HL-60 (cell line): ENCODE measurements around the gene TENM4.

ENCODE experiments used
- DNase-seq, 2 experiments: peaks; one replicate each; pipeline ENCODE4 v3.0.0-alpha.2; 2010 to 2020; ENCODE audit warnings: low read depth in 1 of 2, low spot score in 1 of 2
- H3K27ac ChIP-seq: fragments of 250-450 bp; sonication (Bioruptor Pico); replicated peaks from 2 replicates; pipeline ENCODE4 v1.5.1; 2020; ENCODE audit warnings: mild to moderate bottlenecking, moderate library complexity
- H3K27me3 ChIP-seq: fragments of 250-450 bp; sonication (Bioruptor Pico); 2 replicates; pipeline ENCODE4 v1.5.1; 2021; ENCODE audit warnings: mild to moderate bottlenecking, moderate library complexity; ENCODE audit not compliant: insufficient read depth, poor library complexity, severe bottlenecking
- H3K4me3 ChIP-seq: replicated peaks from 2 replicates; pipeline ENCODE4 v1.5.1; 2011; ENCODE audit warnings: mild to moderate bottlenecking, control low read depth, low read length; ENCODE audit not compliant: insufficient read depth
- GABPA ChIP-seq: IDR thresholded peaks from 2 replicates; pipeline ENCODE4 v1.6.1; 2012; ENCODE audit warnings: low read depth
- POLR2AphosphoS5 ChIP-seq: IDR thresholded peaks from 2 replicates; pipeline ENCODE4 v1.6.1; 2012; ENCODE audit warnings: low read depth
- SPI1 ChIP-seq: IDR thresholded peaks from 2 replicates; pipeline ENCODE4 v1.6.1; 2012; ENCODE audit warnings: low read depth, mild to moderate bottlenecking, borderline replicate concordance
- TF ChIP-seq, protein P1 (sequence below): IDR thresholded peaks from one replicate; pipeline ENCODE4 v1.5.1; 2011; ENCODE audit warnings: low read length, control low read depth, inconsistent platforms; ENCODE audit not compliant: insufficient read depth
- TF ChIP-seq, protein P2 (sequence below): IDR thresholded peaks from 2 replicates; pipeline ENCODE4 v1.6.1; 2012; ENCODE audit warnings: low read depth; ENCODE audit not compliant: insufficient replicate concordance

TENM4 gene

DNA sequence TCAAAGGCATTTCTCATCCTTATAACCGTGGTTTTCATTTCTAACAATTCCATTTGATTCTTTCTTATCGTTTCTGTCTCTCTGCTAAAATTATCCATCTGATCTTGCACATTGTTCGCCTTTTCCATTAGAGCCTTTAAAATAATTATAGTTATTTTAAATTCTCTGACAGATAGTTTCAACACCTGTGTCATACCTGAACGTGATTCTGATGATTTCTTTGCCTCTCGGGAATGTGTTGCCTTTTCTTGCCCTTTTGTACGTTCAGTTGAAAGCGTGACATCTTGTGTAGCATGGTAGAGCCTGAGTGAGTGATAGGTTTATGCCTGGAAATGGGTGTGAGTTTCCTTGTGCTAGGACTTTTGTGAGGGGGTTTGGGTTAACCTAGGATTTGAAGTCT, 744.7 kb downstream of the TENM4 start:
- H3K4me3 ChIP-seq = no peak overlapping the region
- TF ChIP-seq, protein P1, sequence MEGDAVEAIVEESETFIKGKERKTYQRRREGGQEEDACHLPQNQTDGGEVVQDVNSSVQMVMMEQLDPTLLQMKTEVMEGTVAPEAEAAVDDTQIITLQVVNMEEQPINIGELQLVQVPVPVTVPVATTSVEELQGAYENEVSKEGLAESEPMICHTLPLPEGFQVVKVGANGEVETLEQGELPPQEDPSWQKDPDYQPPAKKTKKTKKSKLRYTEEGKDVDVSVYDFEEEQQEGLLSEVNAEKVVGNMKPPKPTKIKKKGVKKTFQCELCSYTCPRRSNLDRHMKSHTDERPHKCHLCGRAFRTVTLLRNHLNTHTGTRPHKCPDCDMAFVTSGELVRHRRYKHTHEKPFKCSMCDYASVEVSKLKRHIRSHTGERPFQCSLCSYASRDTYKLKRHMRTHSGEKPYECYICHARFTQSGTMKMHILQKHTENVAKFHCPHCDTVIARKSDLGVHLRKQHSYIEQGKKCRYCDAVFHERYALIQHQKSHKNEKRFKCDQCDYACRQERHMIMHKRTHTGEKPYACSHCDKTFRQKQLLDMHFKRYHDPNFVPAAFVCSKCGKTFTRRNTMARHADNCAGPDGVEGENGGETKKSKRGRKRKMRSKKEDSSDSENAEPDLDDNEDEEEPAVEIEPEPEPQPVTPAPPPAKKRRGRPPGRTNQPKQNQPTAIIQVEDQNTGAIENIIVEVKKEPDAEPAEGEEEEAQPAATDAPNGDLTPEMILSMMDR = no peak
- TF ChIP-seq GABPA = no peak
- no peak for TF ChIP-seq POLR2AphosphoS5
- no peak for TF ChIP-seq SPI1
- TF ChIP-seq, protein P2, sequence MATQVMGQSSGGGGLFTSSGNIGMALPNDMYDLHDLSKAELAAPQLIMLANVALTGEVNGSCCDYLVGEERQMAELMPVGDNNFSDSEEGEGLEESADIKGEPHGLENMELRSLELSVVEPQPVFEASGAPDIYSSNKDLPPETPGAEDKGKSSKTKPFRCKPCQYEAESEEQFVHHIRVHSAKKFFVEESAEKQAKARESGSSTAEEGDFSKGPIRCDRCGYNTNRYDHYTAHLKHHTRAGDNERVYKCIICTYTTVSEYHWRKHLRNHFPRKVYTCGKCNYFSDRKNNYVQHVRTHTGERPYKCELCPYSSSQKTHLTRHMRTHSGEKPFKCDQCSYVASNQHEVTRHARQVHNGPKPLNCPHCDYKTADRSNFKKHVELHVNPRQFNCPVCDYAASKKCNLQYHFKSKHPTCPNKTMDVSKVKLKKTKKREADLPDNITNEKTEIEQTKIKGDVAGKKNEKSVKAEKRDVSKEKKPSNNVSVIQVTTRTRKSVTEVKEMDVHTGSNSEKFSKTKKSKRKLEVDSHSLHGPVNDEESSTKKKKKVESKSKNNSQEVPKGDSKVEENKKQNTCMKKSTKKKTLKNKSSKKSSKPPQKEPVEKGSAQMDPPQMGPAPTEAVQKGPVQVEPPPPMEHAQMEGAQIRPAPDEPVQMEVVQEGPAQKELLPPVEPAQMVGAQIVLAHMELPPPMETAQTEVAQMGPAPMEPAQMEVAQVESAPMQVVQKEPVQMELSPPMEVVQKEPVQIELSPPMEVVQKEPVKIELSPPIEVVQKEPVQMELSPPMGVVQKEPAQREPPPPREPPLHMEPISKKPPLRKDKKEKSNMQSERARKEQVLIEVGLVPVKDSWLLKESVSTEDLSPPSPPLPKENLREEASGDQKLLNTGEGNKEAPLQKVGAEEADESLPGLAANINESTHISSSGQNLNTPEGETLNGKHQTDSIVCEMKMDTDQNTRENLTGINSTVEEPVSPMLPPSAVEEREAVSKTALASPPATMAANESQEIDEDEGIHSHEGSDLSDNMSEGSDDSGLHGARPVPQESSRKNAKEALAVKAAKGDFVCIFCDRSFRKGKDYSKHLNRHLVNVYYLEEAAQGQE = no peak
- H3K27me3 ChIP-seq = no peaks in the 10 kb centered on the region
- no peak overlapping the region for H3K27ac ChIP-seq
- DNase-seq = no peak

DNA sequence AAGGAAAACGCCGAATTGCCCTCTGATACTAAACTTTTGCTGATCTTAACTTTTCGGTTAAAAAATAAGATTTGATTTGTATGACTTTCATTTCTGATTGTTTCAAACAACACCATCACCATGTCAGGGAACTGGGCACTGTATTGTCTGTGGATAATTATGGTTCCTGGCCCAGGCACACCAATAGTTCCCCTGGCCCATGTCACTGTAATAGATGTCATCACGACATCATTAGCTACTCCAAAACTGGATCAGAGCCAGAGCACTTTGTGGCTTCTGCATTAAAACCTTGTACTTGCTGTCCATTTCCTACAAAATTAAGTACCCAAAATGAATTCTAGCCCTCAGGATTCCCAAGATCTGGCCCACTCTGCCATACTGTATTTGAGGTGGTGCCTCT, 746.7 kb downstream of the TENM4 start:
- Histone ChIP-seq H3K27me3 (no peaks in the 10 kb centered on the region), H3K4me3 (no peak overlapping the region), H3K27ac (no peak overlapping the region)
- DNase-seq = no peak
- TF ChIP-seq GABPA (no peak), SPI1 (no peak), POLR2AphosphoS5 (no peak)
- TF ChIP-seq, protein P2 = no peak
- TF ChIP-seq, protein P1 = no peak

DNA sequence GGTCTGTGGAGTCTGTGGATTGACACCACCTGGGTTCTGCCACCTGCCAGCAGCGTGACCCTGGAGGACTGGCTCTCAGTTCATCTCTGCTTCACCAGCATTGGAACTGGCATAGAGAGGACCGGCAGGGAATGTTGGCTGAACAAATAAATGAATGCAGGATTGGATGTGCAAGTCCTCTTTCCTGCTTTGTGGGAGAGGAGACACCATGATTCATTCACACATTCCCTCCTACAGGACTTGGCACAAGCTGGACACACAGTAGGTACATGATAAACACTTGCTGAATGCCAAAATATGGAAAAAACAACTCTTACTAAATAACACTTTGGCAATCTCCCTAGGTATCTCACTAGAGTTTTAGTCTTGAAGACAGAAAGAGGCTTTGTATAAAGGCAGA, 749.6 kb downstream of the TENM4 start:
- H3K27me3 ChIP-seq = no peaks in the 10 kb centered on the region
- TF ChIP-seq GABPA = no peak
- TF ChIP-seq POLR2AphosphoS5 = no peak
- TF ChIP-seq, protein P2 = no peak
- TF ChIP-seq, protein P1 = no peak
- TF ChIP-seq SPI1 = no peak
- no peak overlapping the region for H3K27ac ChIP-seq
- H3K4me3 ChIP-seq = no peak overlapping the region
- no peak for DNase-seq
